Measurements from ENCODE around the gene LENG9.
A peak's percentile ranks its signal among the peaks of the same experiment; 100 is the strongest.

The LENG9 gene

GRCh38 chr19:54421521-54421920 is 42.1 kb downstream of the LENG9 start:
- DNase-seq (ENCODE audit: low spot score): no peak

- no peak for DNase-seq (ENCODE audit: low spot score)
Measured at GRCh38 chr19:54421169-54421516, 42.4 kb downstream of the LENG9 start.

- no peak for DNase-seq (ENCODE audit: low spot score)
Measured at GRCh38 chr19:54420383-54421168, 43.0 kb downstream of the LENG9 start.

GRCh38 chr19:54420068-54420382 is 43.6 kb downstream of the LENG9 start:
- no peak for DNase-seq (ENCODE audit: low spot score)

GRCh38 chr19:54418930-54419800 is 44.4 kb downstream of the LENG9 start:
- DNase-seq (ENCODE audit: low spot score): no peak

- DNase-seq (ENCODE audit: low spot score): peak; percentile 26
Measured at GRCh38 chr19:54418030-54418929, 45.3 kb downstream of the LENG9 start.

- no peak for DNase-seq (ENCODE audit: low spot score)
Measured at GRCh38 chr19:54416695-54417491, 46.7 kb downstream of the LENG9 start.

- DNase-seq (ENCODE audit: low spot score): no peak
Measured at GRCh38 chr19:54415901-54416673, 47.5 kb downstream of the LENG9 start.

GRCh38 chr19:54415208-54415900 is 48.2 kb downstream of the LENG9 start, which contains the start of gene TTYH1:
Gene TTYH1, plus strand, starts transcription at chr19:54415464. Its CDS starts 89 bp downstream, at chr19:54415553.
- no peak for DNase-seq (ENCODE audit: low spot score)

- no peak for DNase-seq (ENCODE audit: low spot score)
Measured at GRCh38 chr19:54414156-54414555, 49.4 kb downstream of the LENG9 start.

GRCh38 chr19:54412877-54413276 is 50.7 kb downstream of the LENG9 start:
- no peak for DNase-seq (ENCODE audit: low spot score)

All from kidney tubule cell (primary cell).